ENCODE measurements around the gene PDAP1. TPM values are rescaled to one million over a fixed set of nuclear protein-coding genes. Genes with fewer than 3 reads are reported as not detected.
A peak's percentile ranks its signal among the peaks of the same experiment; 100 is the strongest.

The PDAP1 gene
- total and polyA plus RNA-seq, 9 of the 15 experiments (the other 6 are each of a cell fraction or from before 2014, with no cell fraction given), result 10.2 to 315 (median 129) TPM

- TF ChIP-seq PML (IDR thresholded peaks at IDR 0.05; ENCODE audit: low read length) (peak; percentile 84), MAFG (tag; conservative IDR thresholded peaks at IDR 0.05) (no peak), KAT2B (IDR thresholded peaks at IDR 0.05; ENCODE audit: low read depth, low read length) (no peak), ZNF277 (CRISPR knock-in tag; IDR thresholded peaks at IDR 0.05; ENCODE audit: borderline replicate concordance) (no peak), RBM25 (IDR thresholded peaks at IDR 0.05; ENCODE audit: low read depth, low read length, severe bottlenecking) (no peak), NFYB (IDR thresholded peaks at IDR 0.05; ENCODE audit: extremely low read depth, insufficient read length) (no peak), PHF20 (IDR thresholded peaks at IDR 0.05; ENCODE audit: partially characterized antibody) (peak; percentile 81), CBX5 (IDR thresholded peaks at IDR 0.05; ENCODE audit: borderline replicate concordance, low read depth) (no peak), NR1H2 (CRISPR knock-in tag; IDR thresholded peaks at IDR 0.05) (peak; percentile 70; the same call in 1 of the 2 replicates), XRCC3 (IDR thresholded peaks at IDR 0.05) (no peak), ZNF518B (CRISPR knock-in tag; IDR thresholded peaks at IDR 0.05) (no peak), RBFOX2 (IDR thresholded peaks at IDR 0.05; ENCODE audit: low read depth, low read length) (peak; percentile 98), ZNF551 (CRISPR knock-in tag; IDR thresholded peaks at IDR 0.05) (no peak), KLF6 (CRISPR knock-in tag; IDR thresholded peaks at IDR 0.05; ENCODE audit: borderline replicate concordance) (peak; percentile 92), ZNF785 (CRISPR knock-in tag; IDR thresholded peaks at IDR 0.05) (no peak), TGIF2 (CRISPR knock-in tag; IDR thresholded peaks at IDR 0.05) (peak; percentile 73; the same call in 1 of the 2 replicates), FOXA1 (IDR thresholded peaks at IDR 0.05; ENCODE audit: borderline replicate concordance) (no peak), RFX1 (IDR thresholded peaks at IDR 0.05) (peak; percentile 92), IRF9 (tag; IDR thresholded peaks at IDR 0.05) (peak; percentile 100), ZNF3 (CRISPR knock-in tag; IDR thresholded peaks at IDR 0.05) (no peak), ZBTB26 (CRISPR knock-in tag; IDR thresholded peaks at IDR 0.05) (peak; percentile 55; the same call in 1 of the 2 replicates)
Observed at GRCh38 chr7:99408379-99409191, at the start of gene PDAP1, which contains the start of gene BUD31 (continued).

Measured in K562 (cell line).